ENCODE measurements around the gene MFN1. TPM values are rescaled to one million over a fixed set of nuclear protein-coding genes. Genes with fewer than 3 reads are reported as not detected.

MFN1 gene
- total and polyA plus RNA-seq, 12 donors = 12.4 to 60.9 (median 41.7) TPM

GRCh38 chr3:179418610-179419009 is 71.1 kb downstream of the MFN1 start:
- no peak for DNase-seq
- intact Hi-C loops (cut with DNase I) = no loop called here
- H3K27ac ChIP-seq = no peak overlapping the region
- H3K9me3 ChIP-seq (replicated peaks in 1 of 3) = no peaks in the 10 kb centered on the region
- 88 to 100% (median 94%) methylated on average over 3 of the region's 3 CpGs for WGBS, 4 donors
- no peaks in the 10 kb centered on the region for H3K27me3 ChIP-seq
- no peak overlapping the region for H3K4me3 ChIP-seq
- H3K36me3 ChIP-seq (replicated peaks in 1 of 2) = peaks cover 0 to 4% of the 10 kb centered on the region in 2 donors
- TF ChIP-seq POLR2A (IDR thresholded peaks at IDR 0.05) = no peak
- no peak for TF ChIP-seq CTCF (IDR thresholded peaks at IDR 0.05)
- no peaks in the 10 kb centered on the region for H3K4me1 ChIP-seq (replicated peaks in 1 of 2)

- TF ChIP-seq CTCF (IDR thresholded peaks at IDR 0.05) (peak in 4 of 6 experiments; percentile 37 to 45 (median 38)), POLR2A (IDR thresholded peaks at IDR 0.05) (no peak)
- 27 to 56% (median 42%) methylated on average over 2 of the region's 2 CpGs for WGBS, 4 donors
- Histone ChIP-seq H3K36me3 (replicated peaks in 1 of 2) (peaks cover 0 to 4% of the 10 kb centered on the region in 2 donors), H3K27me3 (no peaks in the 10 kb centered on the region), H3K4me3 (no peak overlapping the region), H3K9me3 (replicated peaks in 1 of 3) (no peaks in the 10 kb centered on the region), H3K4me1 (replicated peaks in 1 of 2) (no peaks in the 10 kb centered on the region), H3K27ac (no peak overlapping the region)
- DNase-seq = peak in 3 of 7 donors; percentile 20 to 33 (median 28)
- intact Hi-C loops (cut with DNase I) = no loop called here
Measured at GRCh38 chr3:179421500-179421899, 74.0 kb downstream of the MFN1 start.

GRCh38 chr3:179425075-179425474 is 77.6 kb downstream of the MFN1 start:
- no peaks in the 10 kb centered on the region for H3K4me1 ChIP-seq (replicated peaks in 1 of 2)
- H3K36me3 ChIP-seq (replicated peaks in 1 of 2) = no peaks in the 10 kb centered on the region
- TF ChIP-seq CTCF (IDR thresholded peaks at IDR 0.05) (no peak), POLR2A (IDR thresholded peaks at IDR 0.05) (no peak)
- WGBS, 4 donors = 89 to 94% (median 91%) methylated on average over 6 of the region's 6 CpGs
- H3K27me3 ChIP-seq = no peaks in the 10 kb centered on the region
- no peak overlapping the region for H3K27ac ChIP-seq
- no peak for DNase-seq
- H3K4me3 ChIP-seq = no peak overlapping the region
- intact Hi-C loops (cut with DNase I) = no loop called here
- no peaks in the 10 kb centered on the region for H3K9me3 ChIP-seq (replicated peaks in 1 of 3)

- Histone ChIP-seq H3K9me3 (replicated peaks in 1 of 3) (no peaks in the 10 kb centered on the region), H3K27ac (no peak overlapping the region), H3K4me1 (replicated peaks in 1 of 2) (peaks cover 0 to 13% of the 10 kb centered on the region in 2 donors), H3K4me3 (no peak overlapping the region), H3K27me3 (no peaks in the 10 kb centered on the region), H3K36me3 (replicated peaks in 1 of 2) (no peaks in the 10 kb centered on the region)
- no peak for TF ChIP-seq CTCF (IDR thresholded peaks at IDR 0.05)
- TF ChIP-seq POLR2A (IDR thresholded peaks at IDR 0.05) = no peak
- 89 to 96% (median 91%) methylated on average over 8 of the region's 8 CpGs for WGBS, 4 donors
- DNase-seq = no peak
- intact Hi-C loops (cut with DNase I) = no loop called here
Measured at GRCh38 chr3:179428876-179429548, 81.5 kb downstream of the MFN1 start.
